WTC11 (cell line): ENCODE data around the gene SLC16A7. TPM values are rescaled to one million over a fixed set of nuclear protein-coding genes. Genes with fewer than 3 reads are reported as not detected.

ENCODE experiments used
- ATAC-seq: fragments of 200-7000 bp; cut with Tn5 transposase; 2 replicates; pipeline ENCODE4 v1.10.0; 2021; ENCODE audit warnings: mild to moderate bottlenecking, moderate library complexity
- CTCF ChIA-PET: fragments of 300-600 bp; sonication (Branson Sonifier 250); formaldehyde crosslinking; loops from one replicate; lab custom pipeline; 2021; ENCODE audit warnings: antibody characterized with exemption; lab: Charles Lee
- POLR2A ChIA-PET: fragments of 350-600 bp; sonication (Branson Sonifier 250); formaldehyde crosslinking; loops from one replicate; lab custom pipeline; 2021; ENCODE audit warnings: antibody characterized with exemption; lab: Charles Lee
- DNase-seq: peaks from one replicate; pipeline ENCODE4 v3.0.0; 2021; ENCODE audit warnings: low spot score
- H3K27ac Mint-ChIP-seq: 2 replicates; pipeline ENCODE4 v1.8.0; 2021; ENCODE audit warnings: mixed read lengths
- H3K27me3 Mint-ChIP-seq: 2 replicates; pipeline ENCODE4 v1.8.0; 2021; ENCODE audit warnings: low read depth, mild to moderate bottlenecking, moderate library complexity, mixed read lengths
- H3K36me3 Mint-ChIP-seq: 2 replicates; pipeline ENCODE4 v1.8.0; 2021; ENCODE audit warnings: mixed read lengths
- H3K4me1 Mint-ChIP-seq: 2 replicates; pipeline ENCODE4 v1.8.0; 2022; ENCODE audit warnings: mixed read lengths
- H3K4me3 Mint-ChIP-seq: 2 replicates; pipeline ENCODE4 v1.8.0; 2021; ENCODE audit warnings: mild to moderate bottlenecking, moderate library complexity, mixed read lengths
- H3K9me3 Mint-ChIP-seq: 2 replicates; pipeline ENCODE4 v1.8.0; 2021; ENCODE audit warnings: mixed read lengths
- AR ChIP-seq: fragments of 250-450 bp; sonication (Bioruptor Pico); IDR thresholded peaks from 2 replicates; pipeline ENCODE4 v1.9.0; 2021; ENCODE audit warnings: mild to moderate bottlenecking
- CDX4 ChIP-seq: fragments of 250-450 bp; sonication (Bioruptor Pico); IDR thresholded peaks from 2 replicates; pipeline ENCODE4 v1.9.0; 2021; ENCODE audit warnings: moderate library complexity, mild to moderate bottlenecking, inconsistent platforms, borderline replicate concordance
- CREB1 ChIP-seq: sonication (generic); formaldehyde crosslinking; IDR thresholded peaks from 2 replicates; pipeline ENCODE4 v1.8.0; 2023; ENCODE audit warnings: mild to moderate bottlenecking, missing genetic modification reagents
- ELF4 ChIP-seq: sonication (generic); formaldehyde crosslinking; IDR thresholded peaks from 2 replicates; pipeline ENCODE4 v1.8.1; 2022; ENCODE audit warnings: low read depth, mild to moderate bottlenecking, moderate library complexity, missing genetic modification reagents
- ESRRA ChIP-seq: sonication (generic); formaldehyde crosslinking; IDR thresholded peaks from 2 replicates; pipeline ENCODE4 v1.8.1; 2022; ENCODE audit warnings: mild to moderate bottlenecking, missing genetic modification reagents, borderline replicate concordance
- FOXP4 ChIP-seq: sonication (generic); formaldehyde crosslinking; IDR thresholded peaks from 2 replicates; pipeline ENCODE4 v1.8.0; 2022; ENCODE audit warnings: mild to moderate bottlenecking, missing genetic modification reagents
- IRF1 ChIP-seq: sonication (generic); formaldehyde crosslinking; IDR thresholded peaks from 2 replicates; pipeline ENCODE4 v1.8.0; 2023; ENCODE audit warnings: missing genetic modification reagents
- IRF2 ChIP-seq: sonication (generic); formaldehyde crosslinking; IDR thresholded peaks from 2 replicates; pipeline ENCODE4 v1.8.0; 2022; ENCODE audit warnings: low read depth, missing genetic modification reagents, borderline replicate concordance
- KAT7 ChIP-seq: sonication (generic); formaldehyde crosslinking; IDR thresholded peaks from 2 replicates; pipeline ENCODE4 v1.8.1; 2023; ENCODE audit warnings: missing genetic modification reagents, mild to moderate bottlenecking, borderline replicate concordance
- NFATC4 ChIP-seq: fragments of 250-450 bp; sonication (Bioruptor Pico); IDR thresholded peaks from 2 replicates; pipeline ENCODE4 v1.9.0; 2021; ENCODE audit warnings: mild to moderate bottlenecking
- PRDM15 ChIP-seq: sonication (generic); formaldehyde crosslinking; IDR thresholded peaks from 2 replicates; pipeline ENCODE4 v1.8.0; 2022; ENCODE audit warnings: missing genetic modification reagents
- RELA ChIP-seq: sonication (generic); formaldehyde crosslinking; IDR thresholded peaks from 2 replicates; pipeline ENCODE4 v1.8.1; 2022; ENCODE audit warnings: missing genetic modification reagents, mild to moderate bottlenecking, borderline replicate concordance
- TEAD1 ChIP-seq: sonication (generic); formaldehyde crosslinking; IDR thresholded peaks from 2 replicates; pipeline ENCODE4 v1.8.0; 2022; ENCODE audit warnings: mild to moderate bottlenecking, missing genetic modification reagents
- USF2 ChIP-seq: sonication (generic); formaldehyde crosslinking; IDR thresholded peaks from 2 replicates; pipeline ENCODE4 v1.8.1; 2023; ENCODE audit warnings: mild to moderate bottlenecking, missing genetic modification reagents, moderate library complexity
- ZNF263 ChIP-seq: sonication (generic); formaldehyde crosslinking; IDR thresholded peaks from 2 replicates; pipeline ENCODE4 v1.8.1; 2022; ENCODE audit warnings: low read depth, mild to moderate bottlenecking, moderate library complexity, missing genetic modification reagents
- ZNF425 ChIP-seq: fragments of 250-450 bp; sonication (Bioruptor Pico); conservative IDR thresholded peaks from 2 replicates; pipeline ENCODE4 v1.9.0; 2021; ENCODE audit warnings: mild to moderate bottlenecking
- total RNA-seq: library from RNA; stranded (reverse); gene quantifications from 3 replicates; pipeline ENCODE4 v1.2.3, GENCODE V29; 2021

SLC16A7 gene
- total RNA-seq, 1 experiment from 2014 or later = 3.4 TPM

GRCh38 chr12:59627582-59627981 is 31.8 kb downstream of the SLC16A7 start (continued):
- TF ChIP-seq PRDM15 (CRISPR knock-in tag) (no peak), NFATC4 (CRISPR knock-in tag) (no peak)

- peaks cover 3% of the 10 kb centered on the region for H3K4me1 Mint-ChIP-seq
- H3K4me3 Mint-ChIP-seq = no peak overlapping the region
- POLR2A ChIA-PET = no interaction called here
- no peaks in the 10 kb centered on the region for H3K27me3 Mint-ChIP-seq
- CTCF ChIA-PET = no interaction called here
- no peaks in the 10 kb centered on the region for H3K9me3 Mint-ChIP-seq
- no peak overlapping the region for H3K27ac Mint-ChIP-seq
- ATAC-seq (no peak), DNase-seq (no peak)
- H3K36me3 Mint-ChIP-seq = no peaks in the 10 kb centered on the region
- TF ChIP-seq CREB1 = no peak
- no peak for TF ChIP-seq RELA (CRISPR knock-in tag)
- no peak for TF ChIP-seq ELF4 (CRISPR knock-in tag)
- TF ChIP-seq IRF2 (CRISPR knock-in tag) = no peak
- TF ChIP-seq USF2 (CRISPR knock-in tag) = no peak
- TF ChIP-seq FOXP4 (CRISPR knock-in tag) = no peak
- no peak for TF ChIP-seq IRF1 (CRISPR knock-in tag)
- TF ChIP-seq TEAD1 (CRISPR knock-in tag) = no peak
- TF ChIP-seq ZNF263 = no peak
- TF ChIP-seq CDX4 (CRISPR knock-in tag) = no peak
- no peak for TF ChIP-seq KAT7 (CRISPR knock-in tag)
- no peak for TF ChIP-seq ESRRA (CRISPR knock-in tag)
- no peak for TF ChIP-seq ZNF425
- no peak for TF ChIP-seq PRDM15 (CRISPR knock-in tag)
- TF ChIP-seq AR (CRISPR knock-in tag) = no peak
These were observed 34.1 kb downstream of the SLC16A7 start for GRCh38 chr12:59629890-59630289.
